ENCODE data around the gene NDUFC2.
A peak's percentile ranks its signal among the peaks of the same experiment; 100 is the strongest.
"Not testable (repeated sequence)": the region's sequence is repeated elsewhere in the genome, so short reads cannot be mapped to it uniquely, and the experiment has no call there.

Gene NDUFC2

DNA sequence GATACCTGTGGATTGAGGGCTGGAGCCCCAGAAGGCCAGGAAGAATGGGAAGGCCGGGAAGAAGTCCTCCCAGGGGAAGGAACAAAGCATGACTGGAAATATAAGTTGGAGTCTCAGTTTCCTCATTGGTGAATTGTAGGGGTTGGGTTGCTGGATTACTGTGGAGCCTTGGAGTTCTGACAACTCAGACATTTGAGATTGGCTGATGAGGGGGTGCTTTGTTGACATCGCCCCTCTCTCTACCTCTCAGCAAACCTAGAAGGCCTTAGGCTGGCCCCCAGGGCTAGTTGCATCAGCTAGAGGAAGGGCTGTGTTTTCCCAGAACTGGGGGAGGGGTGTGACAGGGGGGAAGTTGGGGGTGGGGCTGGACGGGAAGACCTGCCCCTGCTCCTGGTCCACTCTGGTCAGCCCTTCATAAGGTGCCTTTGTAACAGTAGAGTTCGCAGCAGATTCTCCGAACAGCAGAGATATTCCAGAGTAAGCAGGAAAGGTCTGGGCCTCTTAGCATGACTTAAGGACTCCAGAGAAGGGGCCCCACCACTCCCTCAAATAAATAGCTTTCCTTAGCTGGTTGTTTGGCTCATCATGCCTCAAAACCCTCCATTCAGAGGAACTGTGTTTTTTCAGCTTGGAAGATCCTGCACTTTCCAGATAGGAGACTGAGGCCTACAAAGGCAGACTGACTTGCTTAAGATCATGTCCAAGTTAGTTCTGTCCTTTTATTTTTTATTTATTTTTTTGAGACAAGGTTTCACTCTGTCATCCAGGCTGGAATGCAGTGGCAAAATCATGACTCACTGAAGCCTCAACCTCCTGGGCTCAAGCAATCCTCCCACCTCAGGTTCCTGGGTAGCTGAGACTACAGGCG, 28.5 kb downstream of the NDUFC2 start:
- DNase-seq = no peak

DNA sequence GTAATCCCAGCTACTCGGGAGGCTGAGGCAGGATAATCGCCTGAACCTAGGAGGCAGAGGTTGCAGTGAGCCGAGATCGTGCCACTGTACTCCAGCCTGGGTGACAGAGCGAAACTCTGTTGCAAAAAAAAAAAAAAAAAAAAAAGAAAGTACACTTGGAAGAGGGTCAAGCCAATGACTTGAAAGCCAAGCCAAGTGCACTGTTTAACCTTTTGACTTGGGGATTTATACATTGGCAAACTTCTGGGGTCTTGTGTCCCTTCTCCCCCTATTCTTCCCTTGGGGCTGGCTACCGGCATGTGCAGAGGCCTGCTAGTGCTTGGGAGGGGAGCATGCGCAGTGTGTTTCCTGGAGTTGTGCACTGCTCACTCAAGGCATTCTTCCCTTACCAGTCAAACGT, 30.3 kb downstream of the NDUFC2 start:
- no peak for DNase-seq

DNA sequence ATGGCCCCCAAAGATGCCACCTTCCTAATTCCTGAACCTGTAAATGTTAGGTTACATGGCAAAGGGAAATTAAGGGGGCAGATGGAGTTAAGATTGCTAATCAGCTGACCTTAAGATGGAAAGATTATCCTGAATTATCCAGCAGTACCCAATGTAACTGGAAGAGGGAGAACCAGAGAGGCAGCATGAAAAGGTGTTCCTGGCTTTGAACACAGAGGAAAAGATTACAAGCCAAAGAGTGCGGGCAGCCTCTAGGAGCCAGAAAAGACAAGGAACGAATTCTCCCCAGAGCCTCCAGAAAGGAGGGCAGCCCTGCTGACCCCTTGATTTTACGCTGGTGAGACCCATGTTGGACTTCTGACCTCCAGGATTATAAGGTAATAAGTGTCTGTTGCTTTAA, 31.1 kb downstream of the NDUFC2 start:
- DNase-seq = no peak

DNA sequence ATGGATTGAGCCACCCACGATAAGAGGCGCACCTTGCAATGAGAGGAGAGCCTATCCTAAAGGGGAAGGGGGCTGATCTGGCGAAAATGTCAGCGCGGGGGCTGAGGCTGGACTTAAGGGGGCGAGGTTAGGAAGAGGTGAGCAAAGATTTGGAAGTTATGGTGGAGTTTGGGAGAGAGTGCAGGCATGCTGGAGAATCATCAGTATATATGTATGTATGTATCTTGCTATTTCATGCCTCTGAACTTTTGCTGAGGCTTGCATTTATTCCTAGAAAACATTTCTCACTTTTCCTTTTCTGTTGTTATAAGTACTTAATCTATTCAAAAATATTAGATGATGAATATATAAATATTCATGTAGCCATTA, 33.2 kb downstream of the NDUFC2 start:
- no peak for DNase-seq

DNA sequence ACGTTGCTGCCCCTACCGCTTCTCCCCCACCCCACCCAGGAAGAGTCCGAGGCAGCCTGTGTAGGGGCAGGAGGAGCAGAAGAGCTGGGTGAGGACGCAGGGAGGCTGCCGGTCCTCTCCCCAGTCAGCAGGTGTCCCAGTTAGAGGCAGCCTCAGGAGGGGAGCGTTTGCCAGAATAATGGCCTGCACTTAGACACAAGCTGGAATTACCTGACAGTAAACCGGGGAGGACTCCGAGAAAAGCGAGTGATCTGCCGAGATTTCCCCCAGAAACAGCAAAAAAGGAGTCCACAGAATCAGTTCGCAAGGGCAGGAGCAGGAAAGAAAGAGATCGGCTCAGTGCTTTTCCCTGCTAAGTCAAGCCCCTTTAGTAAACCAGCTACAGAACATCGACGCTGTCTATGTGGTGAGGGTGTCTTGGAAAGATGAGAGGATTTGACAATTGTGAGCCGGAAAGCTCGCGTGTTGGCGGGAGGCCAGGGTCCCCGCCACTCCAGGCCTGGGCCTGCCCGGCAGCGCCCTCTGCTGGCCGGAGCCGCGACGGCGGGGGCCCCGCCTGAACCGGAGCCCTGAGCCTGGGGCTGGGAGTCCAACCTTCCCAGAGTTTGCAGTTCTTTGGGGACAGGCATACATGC, 33.7 kb downstream of the NDUFC2 start:
- peak; percentile 86 for DNase-seq

DNA sequence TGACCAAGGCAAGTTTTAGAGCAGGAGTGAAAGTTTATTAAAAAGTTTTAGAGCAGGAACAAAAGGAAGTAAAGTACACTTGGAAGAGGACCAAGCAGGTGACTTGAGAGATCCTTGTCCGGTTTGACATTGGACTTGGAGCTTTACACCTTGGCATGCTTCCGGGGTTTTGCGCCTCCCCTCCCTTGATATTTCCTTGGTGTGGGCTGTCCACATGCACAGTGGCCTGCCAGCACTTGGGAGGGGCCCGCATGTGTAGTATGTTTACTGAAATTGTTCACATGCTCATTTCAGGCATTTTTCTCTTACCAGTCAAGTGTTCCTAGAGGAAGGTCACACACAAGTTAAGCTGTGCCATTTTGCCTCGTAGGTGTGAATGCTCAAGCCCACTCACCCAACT, 35.0 kb downstream of the NDUFC2 start:
- DNase-seq = no peak

DNA sequence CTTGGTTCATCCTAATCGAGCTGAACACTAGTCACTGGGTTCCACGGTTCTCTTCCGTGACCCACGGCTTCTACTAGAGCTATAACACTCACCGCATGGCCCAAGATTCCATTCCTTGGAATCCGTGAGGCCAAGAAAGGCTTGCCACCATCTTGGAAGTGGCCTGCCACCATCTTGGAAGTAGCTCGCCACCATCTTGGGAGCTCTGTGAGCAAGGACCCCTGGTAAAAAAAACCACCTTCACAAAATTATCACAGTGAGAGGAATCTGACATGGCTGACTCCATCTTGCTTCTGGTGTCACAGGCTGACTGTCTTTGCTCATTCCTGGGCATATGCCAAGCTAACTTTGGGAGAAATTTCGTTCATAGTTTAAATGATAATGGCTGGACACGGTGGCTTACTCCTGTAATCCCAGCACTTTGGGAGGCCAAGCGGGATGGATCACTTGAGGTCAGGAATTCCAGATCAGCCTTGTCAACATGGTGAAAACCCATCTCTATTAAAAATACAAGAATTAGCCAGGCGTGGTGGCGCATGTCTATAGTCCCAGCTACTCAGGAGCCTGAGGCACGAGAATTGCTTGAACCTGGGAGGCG, 37.7 kb downstream of the NDUFC2 start:
- DNase-seq = no peak

DNA sequence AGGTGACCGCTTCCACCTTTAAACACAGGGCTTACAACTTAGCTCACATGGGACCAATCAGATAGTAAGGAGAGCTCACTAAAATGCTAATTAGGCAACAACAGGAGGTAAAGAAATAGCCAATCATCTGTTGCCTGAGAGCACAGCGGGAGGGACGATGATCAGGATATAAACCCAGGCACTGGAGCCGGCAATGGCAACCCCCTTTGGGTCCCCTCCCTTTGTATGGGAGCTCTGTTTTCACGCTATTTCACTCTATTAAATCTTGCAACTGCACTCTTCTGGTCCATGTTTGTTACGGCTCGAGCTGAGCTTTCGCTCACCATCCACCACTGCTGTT, 38.3 kb downstream of the NDUFC2 start:
- not testable (repeated sequence) for DNase-seq

DNA sequence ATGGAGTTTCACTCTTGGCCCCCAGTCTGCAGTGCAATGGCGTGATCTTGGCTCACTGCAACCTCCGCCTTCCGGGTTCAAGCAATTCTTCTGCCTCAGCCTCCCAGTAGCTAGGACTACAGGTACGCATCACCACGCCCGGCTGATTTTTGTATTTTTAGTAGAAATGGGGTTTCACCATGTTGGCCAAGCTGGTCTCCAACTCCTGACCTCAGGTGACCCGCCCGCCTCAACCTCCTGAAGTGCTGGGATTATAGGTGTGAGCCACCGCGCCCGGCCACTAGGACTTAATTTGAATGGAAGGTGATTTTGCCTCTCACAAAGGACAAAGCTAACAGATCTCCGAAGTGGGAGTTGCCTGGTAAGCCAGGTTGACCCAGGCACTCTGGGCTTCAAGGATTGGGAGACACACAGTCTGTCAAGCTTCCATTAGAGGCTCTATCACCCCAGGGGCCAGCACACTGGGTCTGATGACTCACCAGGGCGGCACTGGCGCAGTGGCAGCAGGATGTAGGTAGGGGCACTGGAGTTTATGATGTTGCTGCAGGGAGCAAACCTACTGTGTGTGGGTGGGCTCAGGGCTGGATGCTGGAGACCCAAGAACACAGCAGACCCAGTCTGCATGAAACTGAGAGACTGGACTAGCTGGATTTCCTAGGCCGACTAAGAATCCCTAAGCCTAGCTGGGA, 38.8 kb downstream of the NDUFC2 start:
- DNase-seq = no peak

DNA sequence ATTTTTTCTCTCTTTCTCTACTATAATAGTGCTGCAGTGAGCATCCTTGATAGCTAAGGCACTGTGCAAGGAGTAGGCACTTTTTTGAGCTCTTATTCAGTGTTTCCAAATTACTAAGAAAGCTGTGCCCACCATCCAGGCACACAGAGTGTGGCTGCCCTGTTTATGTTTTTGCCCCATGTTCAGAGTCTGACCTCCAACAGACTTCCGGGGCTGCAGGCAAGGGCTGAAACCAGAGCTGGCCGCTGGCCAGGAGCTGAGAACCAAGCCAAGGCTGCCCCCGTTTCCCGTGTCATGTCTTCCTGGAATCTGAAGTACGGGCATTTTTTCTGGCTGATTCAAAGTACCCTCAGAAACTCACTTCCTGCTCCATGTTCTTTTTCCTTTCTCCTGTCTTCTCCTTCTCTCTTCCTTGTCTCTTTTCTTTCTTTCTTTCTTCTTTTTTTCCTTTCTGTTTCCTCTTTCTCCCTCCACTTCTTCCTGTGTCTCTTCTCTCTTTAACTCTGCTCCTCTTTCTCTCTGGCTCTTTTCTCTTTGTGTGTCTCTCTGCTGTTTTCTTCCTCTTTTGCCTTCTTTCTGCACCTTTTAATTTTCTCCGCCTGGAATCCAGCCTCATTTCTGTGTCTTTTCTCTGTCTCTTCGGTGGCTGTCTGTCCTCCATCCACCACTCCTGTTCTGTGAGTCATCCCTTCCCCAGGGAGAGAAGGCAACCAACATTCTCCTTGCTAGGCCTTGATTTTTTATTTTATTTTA, 39.6 kb downstream of the NDUFC2 start:
- DNase-seq = peak; percentile 32

DNA sequence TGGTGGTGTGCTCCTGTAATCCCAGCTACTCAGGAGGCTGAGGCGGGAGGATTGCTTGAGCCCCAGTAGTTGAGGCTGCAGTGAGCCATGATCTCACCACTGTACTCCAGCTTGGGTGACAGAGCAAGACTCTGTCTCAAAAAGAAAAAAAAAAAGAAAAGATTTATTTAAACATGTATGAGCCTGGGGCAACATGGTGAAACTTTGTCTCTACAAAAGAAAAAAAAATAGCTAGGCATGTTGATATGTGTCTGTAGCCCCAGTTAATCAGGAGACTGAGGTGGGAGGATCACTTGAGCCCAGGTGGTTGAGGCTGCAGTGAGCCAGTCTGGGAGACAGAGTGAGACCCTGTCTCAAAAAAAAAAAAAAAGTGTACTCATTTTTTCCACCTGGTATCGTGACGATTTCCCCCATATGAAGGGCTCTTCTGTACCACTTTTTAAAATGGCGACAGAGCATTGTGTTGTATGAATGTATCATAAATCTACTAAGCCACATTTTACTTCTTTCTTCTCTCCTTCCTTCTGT, 40.2 kb downstream of the NDUFC2 start:
- no peak for DNase-seq

DNA sequence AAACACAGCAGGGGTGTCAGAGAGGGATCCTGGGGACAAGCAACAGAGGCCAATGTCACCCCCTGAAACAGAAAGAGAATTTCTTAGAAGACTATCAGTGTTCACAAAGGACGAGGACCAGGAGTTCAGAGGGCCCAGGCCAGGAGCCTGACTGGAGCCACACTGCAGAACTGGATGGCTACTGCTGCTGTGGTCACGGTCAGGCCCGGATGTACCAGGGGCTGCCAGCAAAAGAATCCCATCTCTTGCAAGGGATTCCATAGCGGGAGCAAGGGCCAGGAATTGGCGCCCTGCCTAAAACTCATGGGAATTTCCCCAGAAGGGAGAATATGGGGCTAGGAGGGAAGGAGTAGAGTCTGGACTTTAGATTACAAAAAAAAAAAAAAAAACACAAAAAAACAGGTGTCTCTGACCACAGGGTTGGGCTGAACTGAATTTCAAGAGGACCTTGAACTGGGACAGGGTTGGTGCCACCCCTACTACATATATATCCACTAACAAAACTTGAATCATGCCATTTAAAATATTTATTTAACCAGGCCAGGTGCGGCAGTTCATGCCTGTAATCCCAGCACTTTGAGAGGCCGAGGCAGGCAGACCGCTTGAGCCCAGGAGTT, 40.9 kb downstream of the NDUFC2 start:
- no peak for DNase-seq

DNA sequence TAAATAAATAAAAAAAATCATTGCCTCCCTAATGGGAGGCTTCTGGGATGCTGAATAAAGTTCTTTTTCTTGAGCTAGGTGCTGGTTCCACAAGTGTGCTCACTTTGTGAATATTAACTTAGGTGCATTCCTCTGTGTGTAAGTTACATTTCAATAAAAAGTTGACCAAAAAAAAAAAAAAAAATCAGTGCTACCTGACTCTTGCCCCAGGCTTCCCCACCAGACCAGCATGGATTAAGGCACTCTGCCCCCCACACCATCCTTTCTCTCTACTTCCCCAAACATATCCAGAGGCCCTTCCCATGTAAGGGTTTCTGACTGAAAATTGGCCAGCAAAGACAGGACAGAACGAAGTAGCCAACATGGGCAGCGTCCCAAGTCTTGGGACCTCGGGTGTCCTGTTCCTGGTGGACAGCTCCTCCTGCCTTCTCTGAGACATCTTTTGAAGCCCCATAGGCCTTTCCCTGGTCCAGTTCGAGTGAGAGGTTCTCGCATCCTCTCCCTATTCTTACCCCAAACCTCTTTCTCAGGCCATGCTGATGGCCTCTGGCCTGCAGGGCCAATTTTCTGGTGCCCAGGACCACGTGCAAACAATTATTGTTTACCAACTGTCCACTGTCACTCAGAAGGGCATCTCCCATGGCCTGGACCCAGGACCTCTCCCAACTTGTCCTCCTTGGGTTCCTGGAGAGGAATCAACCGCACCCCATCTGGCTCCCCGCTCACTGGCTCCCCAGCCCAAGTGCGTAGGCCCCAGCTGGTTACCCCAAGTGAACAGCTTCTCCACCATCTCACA, 41.6 kb downstream of the NDUFC2 start:
- DNase-seq = no peak

DNA sequence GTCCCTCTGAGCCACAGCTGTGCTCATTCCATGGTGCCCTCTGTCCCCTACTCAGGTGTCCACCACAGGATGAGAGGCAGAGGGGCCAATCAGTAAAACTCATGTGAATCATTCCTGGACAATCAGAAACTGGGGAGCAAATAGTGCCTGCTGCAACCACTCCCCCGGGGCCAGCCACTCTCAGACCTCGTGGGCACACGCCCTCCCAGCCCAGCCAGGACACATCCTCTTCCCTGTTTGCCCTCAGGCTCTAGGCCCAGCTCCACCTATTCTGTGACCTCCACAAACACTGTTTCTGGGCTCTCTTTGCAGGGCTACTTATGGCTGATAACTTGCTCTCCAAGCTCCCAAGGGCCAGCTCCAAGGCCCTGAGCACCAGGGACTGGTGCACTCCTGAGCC, 42.6 kb downstream of the NDUFC2 start:
- DNase-seq = no peak

DNA sequence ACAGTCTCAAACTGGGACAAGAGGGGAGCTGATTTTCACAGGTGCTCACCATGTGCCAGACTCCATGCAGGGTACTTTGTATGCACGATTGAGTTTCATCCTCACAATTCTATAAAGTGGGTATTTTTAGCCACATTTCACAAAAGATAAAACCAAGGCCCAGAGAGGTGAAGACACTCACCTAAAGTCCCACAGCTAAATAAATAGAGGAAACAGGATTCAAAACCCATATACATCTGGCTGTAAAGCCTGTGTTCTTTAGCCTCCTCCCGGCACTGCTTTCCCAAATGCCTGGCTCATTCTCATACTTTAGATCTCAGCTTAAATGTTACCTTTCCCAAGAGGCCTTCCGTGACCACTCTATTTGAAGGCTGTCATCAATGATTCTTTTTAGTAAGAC, 43.3 kb downstream of the NDUFC2 start:
- DNase-seq = no peak

DNA sequence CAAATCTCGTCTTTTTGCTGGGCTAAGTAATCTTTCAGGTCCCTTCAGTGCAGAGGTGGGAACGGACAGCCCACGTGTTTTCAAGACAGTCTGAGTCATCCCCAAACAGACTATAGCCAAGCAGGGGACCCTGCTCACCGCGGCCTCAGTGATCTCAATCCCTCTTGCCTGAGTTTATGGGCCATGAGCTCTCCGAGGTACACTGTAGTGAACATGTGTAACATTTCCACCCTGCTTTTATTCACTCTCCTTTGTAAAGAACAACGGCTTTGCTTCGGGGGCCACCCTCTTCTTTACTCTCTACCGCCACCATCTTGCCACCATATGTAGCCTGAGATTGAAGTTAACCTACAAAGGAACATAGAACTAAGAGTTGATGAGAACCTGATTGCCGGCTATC, 45.0 kb downstream of the NDUFC2 start:
- no peak for DNase-seq

DNA sequence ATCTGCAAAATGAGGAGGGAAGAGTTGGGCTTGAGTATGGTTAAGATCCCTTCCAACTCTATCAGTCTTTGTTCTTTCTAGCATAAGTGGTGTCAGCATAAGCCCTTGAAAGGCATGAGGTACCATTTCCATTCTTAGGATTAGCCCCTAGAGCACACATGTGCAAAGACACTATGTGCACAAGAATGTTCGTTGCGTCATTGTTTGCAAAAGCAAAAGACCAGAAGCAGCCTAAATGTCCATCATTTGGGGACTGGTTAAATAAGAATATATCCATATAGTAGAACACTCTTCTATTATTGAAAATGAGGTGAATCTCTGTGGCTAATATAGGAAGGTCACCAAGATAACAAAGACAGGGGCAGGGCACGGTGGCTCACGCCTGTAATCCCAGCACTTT, 46.6 kb downstream of the NDUFC2 start:
- DNase-seq = no peak

DNA sequence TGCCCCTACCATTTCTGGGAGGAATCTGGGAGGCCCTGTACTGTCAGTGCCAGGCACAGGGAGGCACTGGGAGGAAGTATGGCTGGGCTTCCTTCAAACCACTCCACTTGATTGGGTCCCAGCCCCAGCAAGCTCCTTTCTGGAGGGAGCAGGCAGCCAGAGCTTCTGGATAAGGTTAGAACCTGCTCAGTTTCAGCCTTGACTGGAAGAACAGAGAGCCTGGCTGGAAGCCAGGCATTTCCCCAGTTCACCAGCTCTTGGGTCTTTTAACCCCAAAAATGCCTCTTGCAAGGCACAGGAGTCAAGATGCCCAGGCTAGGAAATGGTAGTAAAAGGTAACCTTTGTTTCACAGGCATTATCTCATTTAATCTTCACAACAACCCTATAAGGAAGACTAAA, 47.6 kb downstream of the NDUFC2 start:
- DNase-seq = no peak

DNA sequence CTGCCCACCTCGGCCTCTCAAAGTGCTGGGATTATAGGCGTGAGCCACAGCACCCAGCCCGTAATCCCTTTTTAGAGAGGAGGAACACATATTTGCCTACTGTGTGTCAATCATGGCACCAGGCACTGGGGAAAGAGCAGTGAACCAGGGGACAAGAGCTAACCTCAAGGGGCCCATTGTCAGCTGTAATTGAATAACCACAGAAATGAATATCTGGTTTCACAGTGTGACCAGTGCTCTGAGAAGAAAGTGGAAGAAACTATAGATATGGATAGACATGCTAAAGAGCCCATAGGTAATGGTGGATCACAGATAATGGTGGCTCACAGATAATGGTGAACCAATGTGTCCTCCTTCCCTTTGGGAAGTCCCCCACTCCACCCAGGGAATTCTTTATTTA, 48.0 kb downstream of the NDUFC2 start:
- DNase-seq = no peak

DNA sequence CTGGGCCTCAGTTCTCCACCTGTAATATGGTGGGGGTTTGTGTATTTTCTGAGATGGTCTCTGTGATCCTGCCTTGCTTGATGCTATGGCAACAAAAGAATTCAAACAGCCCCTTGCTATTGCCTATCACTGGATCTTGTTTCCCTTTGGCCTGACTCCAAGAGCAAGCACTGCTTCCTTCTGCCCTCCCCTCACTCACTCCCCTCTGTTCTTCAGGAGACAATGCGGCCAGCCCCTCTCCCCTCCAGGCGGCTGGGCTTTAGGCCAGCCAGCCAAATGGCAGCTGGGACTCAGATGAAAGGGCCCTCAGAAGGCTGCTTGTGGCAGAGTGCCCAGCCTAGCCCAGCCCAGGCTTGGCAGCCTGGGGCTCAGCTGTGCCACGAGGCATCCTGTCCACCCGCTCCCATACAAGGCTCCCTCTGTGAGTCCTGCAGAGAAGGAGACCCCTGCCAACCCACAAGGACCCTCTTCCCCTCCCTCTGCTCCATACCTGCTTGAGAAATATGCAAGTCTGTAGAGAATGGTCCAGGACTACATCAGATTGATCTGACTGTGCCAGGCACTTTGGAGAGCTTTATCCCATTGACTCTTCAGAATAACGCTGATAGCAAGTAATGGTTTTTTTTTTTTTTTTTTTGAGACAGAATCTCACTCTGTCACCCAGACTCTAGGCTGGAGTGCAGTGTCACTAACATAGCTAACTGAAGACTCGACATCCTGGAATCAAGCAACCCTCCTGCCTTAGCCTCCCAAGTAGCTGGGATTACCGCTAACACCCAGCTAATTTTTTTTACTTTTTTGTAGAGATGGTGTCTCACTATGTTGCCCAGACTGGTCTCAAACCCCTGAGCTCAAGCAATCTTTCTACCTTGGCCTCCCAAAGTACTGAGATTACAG, 49.0 kb downstream of the NDUFC2 start:
- no peak for DNase-seq
